NCI-H2107 treated with DMSO at 0.1 percent for 48 hours (cell line): Measurements from ENCODE around the gene CHST8.
"Not testable (repeated sequence)": the region's sequence is repeated elsewhere in the genome, so short reads cannot be mapped to it uniquely, and the experiment has no call there.

Experiments used
- DNase-seq: peaks from one replicate; lab custom pipeline; 2025; ENCODE audit not compliant: unreplicated experiment; lab: John Stamatoyannopoulos, UW

The CHST8 gene, protein sequence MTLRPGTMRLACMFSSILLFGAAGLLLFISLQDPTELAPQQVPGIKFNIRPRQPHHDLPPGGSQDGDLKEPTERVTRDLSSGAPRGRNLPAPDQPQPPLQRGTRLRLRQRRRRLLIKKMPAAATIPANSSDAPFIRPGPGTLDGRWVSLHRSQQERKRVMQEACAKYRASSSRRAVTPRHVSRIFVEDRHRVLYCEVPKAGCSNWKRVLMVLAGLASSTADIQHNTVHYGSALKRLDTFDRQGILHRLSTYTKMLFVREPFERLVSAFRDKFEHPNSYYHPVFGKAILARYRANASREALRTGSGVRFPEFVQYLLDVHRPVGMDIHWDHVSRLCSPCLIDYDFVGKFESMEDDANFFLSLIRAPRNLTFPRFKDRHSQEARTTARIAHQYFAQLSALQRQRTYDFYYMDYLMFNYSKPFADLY

GRCh38 chr19:33621811-33622504, at the start of gene CHST8:
CHST8 (plus strand) TSS chr19:33621953; CDS start chr19:33689262, 67,309 bp downstream.
- no peak for DNase-seq

- DNase-seq = no peak
Observed at GRCh38 chr19:33572929-33573328, 48.8 kb upstream of the CHST8 start.

GRCh38 chr19:33574824-33575223, 46.9 kb upstream of the CHST8 start:
- no peak for DNase-seq

GRCh38 chr19:33578697-33579096, 43.1 kb upstream of the CHST8 start:
- DNase-seq = no peak

GRCh38 chr19:33580026-33580644, 41.6 kb upstream of the CHST8 start:
- peak; percentile 19 for DNase-seq

- no peak for DNase-seq
Observed at GRCh38 chr19:33580645-33581037, 41.1 kb upstream of the CHST8 start.

- no peak for DNase-seq
Observed at GRCh38 chr19:33582914-33583313, 38.8 kb upstream of the CHST8 start.

- no peak for DNase-seq
Observed at GRCh38 chr19:33587150-33587549, 34.6 kb upstream of the CHST8 start.

- DNase-seq = no peak
Observed at GRCh38 chr19:33590224-33590623, 31.5 kb upstream of the CHST8 start.

- no peak for DNase-seq
Observed at GRCh38 chr19:33595783-33596182, 26.0 kb upstream of the CHST8 start.

DNA sequence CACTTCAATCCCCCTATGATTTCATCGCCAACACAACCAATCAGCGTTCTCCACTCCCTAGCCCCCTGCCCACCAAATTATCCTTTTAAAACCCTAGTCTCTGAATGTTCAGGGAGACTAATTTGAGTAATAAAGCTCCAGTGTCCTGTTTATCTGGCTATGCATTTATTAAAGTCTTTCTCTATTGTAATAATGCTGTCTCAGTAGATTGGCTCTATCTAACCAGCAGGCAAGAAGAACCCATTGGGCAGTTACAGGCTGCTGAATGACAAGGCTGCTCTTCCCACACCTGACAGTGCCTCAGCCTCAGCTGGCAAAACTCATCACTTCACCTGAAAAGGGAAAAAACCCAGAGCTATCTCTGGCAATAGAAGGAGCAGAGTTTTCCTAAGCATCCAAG, 20.2 kb upstream of the CHST8 start:
- no peak for DNase-seq

- DNase-seq = no peak
Observed at GRCh38 chr19:33602576-33603204, 19.1 kb upstream of the CHST8 start.

DNA sequence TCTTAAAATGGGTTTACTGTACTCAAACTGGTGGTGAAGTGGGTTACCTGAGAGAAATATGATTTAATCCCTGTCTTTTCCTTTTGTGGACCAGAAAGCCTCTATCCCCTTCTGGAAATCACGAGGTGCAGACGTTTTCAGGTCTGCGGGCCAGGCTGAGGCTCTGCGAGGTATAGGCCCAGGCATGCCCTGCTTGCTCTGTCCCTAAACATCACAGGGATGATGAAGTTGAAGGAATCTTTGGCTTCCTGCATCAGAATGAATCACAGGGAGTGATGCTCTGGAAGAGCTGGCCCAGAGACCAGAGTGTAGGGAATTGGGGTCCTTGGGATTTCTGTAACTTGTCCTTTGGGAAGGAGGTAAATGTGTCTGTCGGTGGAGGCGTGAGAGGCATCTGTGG, 18.4 kb upstream of the CHST8 start:
- no peak for DNase-seq

- DNase-seq = no peak
Observed at GRCh38 chr19:33604651-33605050, 17.1 kb upstream of the CHST8 start.

- DNase-seq = not testable (repeated sequence)
Observed at GRCh38 chr19:33605803-33606295, 15.9 kb upstream of the CHST8 start.

GRCh38 chr19:33606556-33606955, 15.2 kb upstream of the CHST8 start:
- no peak for DNase-seq

DNA sequence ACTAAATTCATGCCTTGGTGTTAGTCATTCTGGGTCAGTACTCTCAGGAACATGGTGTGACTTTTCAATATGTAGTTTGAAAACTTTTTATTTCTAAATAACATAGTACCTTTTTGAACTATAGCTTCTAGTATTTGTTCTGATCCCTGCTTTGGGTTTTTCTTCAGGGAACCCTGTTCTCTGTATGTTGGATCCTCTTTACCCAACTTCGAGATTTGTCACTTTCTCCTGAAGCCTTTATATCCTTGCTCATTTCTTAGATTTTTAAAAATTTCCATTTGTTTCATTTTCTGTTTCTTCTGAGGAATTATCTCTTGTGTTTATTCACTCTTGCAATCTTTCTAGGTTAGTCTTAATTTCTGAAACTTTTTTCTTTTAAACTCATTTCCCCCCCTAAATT, 12.4 kb upstream of the CHST8 start:
- DNase-seq = no peak

DNA sequence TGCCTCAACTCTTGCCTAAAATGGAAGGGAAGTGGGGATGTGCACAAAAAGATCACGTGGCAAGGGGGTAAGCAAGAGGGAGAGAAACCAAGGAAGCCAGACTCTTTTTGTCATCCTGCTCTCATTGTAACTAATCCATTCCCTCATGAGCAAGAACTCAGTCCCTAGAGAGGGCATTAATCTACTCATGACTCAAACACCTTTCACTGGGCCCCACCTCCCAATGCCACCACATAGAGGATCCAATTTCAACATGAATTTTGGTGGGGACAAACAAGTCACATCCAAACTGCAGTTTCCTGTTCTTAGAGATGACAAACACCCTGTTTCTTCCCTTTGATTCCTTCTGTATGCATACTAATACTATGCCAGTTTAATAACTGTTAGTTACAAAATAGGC, 11.2 kb upstream of the CHST8 start:
- no peak for DNase-seq

DNA sequence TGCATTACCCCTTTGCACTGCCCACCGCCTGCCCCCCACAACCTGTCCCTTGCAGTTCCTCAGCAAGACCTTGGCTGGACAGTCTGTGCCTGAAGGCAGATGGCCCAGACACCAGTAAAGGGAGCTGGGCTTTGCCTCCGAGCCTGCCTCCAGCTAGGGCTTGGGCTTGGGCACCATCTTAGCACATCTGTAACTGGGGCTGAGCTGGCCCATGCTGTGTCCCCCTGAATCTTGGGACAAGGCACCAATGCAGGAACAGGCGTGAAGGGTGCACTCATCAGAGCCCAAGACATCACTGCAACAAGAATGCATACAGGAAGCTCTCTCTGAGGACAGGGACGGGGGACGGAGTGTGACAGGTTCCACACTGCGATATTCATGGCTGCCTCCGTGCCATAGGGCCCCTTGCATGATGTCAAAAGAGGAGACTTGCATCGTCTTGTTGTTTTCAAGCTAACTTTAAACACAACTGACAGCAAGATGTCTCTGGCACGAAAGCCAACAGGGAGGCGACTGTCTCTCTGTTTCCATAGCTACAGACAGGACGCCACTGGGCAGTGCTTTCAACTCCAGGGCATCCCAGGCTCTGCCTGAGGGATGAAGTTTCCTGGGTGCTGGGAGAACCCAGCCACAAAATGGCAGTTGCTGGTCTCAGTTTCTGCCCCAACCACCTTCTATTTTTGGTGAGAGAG, 8.7 kb upstream of the CHST8 start:
- DNase-seq = no peak

DNA sequence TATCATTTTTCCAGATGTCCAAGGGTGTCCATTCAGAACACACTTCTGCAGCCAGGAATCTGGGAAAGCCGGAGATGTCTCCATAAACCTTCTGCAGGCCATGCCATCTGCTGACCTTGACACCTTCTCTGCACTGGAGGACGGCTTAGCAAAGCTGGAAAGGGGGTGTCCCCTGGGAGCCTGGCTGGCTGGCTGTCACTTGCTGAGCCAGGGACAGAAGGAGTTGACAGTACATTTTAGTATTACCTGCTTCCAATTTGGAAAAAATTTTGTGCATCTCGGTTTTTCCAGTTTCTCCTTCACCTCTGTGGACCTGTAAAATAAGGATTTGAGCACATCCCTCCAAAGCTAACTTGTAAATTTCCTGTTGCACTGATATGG, 8.1 kb upstream of the CHST8 start:
- no peak for DNase-seq

DNA sequence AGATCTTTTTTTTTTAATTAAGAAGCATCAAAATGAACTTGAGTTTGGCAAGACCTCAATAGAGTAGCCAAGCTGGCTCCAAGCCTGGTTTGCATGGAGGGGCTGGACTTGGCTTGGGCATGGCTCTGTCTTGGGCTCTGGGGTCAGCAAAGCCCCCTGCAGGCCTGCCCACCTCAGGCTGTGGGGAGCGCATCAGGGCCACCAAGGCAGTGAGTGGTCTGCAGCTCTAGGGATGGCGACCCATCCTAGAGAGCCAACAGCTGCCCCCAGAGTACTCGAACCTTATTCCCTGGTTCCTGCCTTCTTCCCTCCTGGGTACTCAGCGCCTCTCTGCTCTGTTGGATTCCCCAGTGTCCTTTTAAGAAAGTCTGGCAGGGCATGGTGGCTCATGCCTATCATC, 5.4 kb upstream of the CHST8 start:
- no peak for DNase-seq
